ENCODE data around the gene PCBP3.
"Not testable (repeated sequence)": the region's sequence is repeated elsewhere in the genome, so short reads cannot be mapped to it uniquely, and the experiment has no call there.

The PCBP3 gene

DNA sequence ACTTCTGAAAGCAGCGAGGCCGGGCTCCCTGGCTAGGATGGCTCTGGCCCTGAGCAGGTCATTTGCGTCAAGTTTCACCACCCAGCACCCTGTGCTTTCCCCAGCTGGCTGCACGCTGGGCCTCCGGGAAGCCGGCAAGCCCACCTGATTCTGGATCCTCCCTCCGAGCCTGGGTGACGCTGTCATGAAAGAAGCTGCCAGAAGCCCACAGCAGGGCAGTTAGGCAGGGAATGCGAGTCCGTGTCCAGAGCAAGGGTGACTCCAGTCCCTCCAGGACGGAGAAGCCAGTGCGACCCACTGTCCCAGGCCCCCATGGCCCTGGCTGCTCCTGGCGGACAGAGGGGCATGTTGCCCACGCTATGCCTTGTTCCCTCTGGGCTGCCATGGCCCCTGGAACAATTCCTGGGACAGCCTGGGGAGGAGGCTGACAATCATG, 44.4 kb upstream of the PCBP3 start:
- H3K4me3 ChIP-seq (replicated peaks; ENCODE audit: low read depth, low read length) = no peak overlapping the region
- TF ChIP-seq, protein P1, sequence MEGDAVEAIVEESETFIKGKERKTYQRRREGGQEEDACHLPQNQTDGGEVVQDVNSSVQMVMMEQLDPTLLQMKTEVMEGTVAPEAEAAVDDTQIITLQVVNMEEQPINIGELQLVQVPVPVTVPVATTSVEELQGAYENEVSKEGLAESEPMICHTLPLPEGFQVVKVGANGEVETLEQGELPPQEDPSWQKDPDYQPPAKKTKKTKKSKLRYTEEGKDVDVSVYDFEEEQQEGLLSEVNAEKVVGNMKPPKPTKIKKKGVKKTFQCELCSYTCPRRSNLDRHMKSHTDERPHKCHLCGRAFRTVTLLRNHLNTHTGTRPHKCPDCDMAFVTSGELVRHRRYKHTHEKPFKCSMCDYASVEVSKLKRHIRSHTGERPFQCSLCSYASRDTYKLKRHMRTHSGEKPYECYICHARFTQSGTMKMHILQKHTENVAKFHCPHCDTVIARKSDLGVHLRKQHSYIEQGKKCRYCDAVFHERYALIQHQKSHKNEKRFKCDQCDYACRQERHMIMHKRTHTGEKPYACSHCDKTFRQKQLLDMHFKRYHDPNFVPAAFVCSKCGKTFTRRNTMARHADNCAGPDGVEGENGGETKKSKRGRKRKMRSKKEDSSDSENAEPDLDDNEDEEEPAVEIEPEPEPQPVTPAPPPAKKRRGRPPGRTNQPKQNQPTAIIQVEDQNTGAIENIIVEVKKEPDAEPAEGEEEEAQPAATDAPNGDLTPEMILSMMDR (IDR thresholded peaks at IDR 0.05; ENCODE audit: low read depth, low read length, missing control alignments) = no peak
- DNase-seq (ENCODE audit: extremely low read depth, low read depth) = no peak

DNA sequence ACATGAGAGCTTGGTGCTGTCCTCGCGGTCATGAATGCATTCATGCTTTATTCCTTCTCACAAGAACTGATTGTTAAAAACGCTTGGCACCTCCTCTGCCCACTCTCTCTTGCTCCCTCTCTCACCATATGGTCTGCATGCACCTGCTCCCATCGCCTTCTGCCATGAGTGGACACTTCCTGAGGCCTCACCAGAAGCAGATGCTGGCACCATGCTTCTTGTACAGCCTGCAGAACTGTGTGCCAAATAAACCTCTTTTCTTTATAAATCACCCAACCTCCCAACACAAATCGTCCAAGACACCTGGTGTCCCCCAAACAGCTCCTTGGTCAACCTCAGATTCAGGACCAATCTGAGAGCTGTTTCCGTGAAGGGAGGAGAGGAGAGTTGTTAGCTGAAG, 43.3 kb upstream of the PCBP3 start:
- TF ChIP-seq, protein P1 (IDR thresholded peaks at IDR 0.05; ENCODE audit: low read depth, low read length, missing control alignments) = no peak
- no peak for DNase-seq (ENCODE audit: extremely low read depth, low read depth)
- no peak overlapping the region for H3K4me3 ChIP-seq (replicated peaks; ENCODE audit: low read depth, low read length)

DNA sequence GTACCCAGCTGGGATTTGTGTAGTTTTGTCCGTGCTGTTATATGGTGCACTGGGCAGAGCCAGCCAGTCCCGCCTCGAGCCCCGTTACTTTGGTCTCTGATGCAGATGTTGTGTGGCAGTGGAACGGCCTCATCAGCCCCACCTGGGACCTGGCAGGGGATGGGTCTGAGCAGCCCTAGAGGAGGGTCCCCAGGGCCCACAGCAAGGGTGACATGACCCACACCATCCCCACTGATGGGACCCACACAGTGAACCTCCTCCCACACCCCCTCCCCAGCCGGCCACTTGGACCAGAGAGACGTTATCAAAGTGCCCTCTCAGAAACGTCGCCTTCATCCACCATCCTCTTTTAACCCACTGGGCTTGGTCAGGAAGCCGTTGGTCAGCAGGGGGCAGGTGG, 42.0 kb upstream of the PCBP3 start:
- TF ChIP-seq, protein P1 (IDR thresholded peaks at IDR 0.05; ENCODE audit: low read depth, low read length, missing control alignments) = no peak
- no peak overlapping the region for H3K4me3 ChIP-seq (replicated peaks; ENCODE audit: low read depth, low read length)
- no peak for DNase-seq (ENCODE audit: extremely low read depth, low read depth)

DNA sequence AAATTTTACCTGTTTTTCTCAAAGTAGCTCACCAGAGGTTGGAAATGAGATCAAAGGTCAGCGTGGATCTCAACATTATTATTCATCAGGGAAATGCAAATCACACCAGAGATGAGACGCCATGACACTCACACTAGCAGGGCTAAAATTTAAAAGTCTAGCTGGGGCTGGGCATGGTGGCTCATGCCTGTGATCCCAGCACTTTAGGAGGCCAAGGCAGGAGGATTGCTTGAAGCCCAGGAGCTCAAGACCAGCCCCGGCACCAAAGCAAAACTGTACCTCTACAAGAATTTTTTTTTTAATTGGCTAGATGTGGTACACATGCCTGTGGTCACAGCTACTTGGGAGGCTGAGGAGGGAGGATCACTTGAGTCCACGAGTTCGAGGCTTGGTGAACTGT, 41.4 kb upstream of the PCBP3 start:
- no peak for DNase-seq (ENCODE audit: extremely low read depth, low read depth)
- TF ChIP-seq, protein P1 (IDR thresholded peaks at IDR 0.05; ENCODE audit: low read depth, low read length, missing control alignments) = no peak
- H3K4me3 ChIP-seq (replicated peaks; ENCODE audit: low read depth, low read length) = no peak overlapping the region

DNA sequence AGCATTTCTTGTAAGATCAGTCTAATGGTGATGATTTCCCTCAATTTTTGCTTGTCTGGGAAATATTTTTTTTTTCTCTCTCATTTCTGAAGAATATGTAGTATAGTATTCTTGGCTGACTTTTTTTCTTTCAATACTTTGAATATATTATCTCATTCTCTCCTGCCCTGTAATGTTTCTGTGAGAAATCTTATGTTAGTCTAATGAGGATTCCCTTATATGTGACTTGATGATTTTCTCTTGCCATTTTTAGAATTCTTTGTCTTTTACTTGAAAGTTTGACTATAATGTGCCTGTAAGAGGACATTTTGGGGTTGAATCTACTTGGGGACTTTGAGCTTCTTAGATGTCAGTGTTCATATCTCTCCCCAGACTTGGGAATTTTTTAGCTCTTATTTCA, 40.0 kb upstream of the PCBP3 start:
- no peak overlapping the region for H3K4me3 ChIP-seq (replicated peaks; ENCODE audit: low read depth, low read length)
- DNase-seq (ENCODE audit: extremely low read depth, low read depth) = no peak
- TF ChIP-seq, protein P1 (IDR thresholded peaks at IDR 0.05; ENCODE audit: low read depth, low read length, missing control alignments) = no peak

DNA sequence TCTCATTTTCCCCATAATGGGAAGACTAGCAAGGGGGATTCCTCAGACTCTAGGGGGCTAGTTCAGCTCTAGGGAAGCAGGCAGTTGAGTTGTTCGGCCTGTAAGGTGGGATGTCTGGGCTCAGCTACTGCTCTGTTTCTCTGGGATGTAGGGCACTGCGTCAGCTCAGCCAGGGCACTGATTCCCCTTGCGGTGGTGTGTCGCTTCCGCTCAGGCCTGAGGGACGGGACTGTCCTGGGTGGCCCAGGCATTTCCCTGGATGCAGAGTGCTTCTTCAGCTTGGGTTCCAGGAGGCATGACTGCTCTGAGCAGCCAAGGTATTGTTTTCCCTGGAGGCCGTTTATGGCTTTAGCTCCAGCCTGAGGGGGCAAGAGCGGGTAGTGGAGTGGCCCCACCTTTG, 38.8 kb upstream of the PCBP3 start:
- DNase-seq (ENCODE audit: extremely low read depth, low read depth); H3K4me3 ChIP-seq (replicated peaks; ENCODE audit: low read depth, low read length): not testable (repeated sequence)

DNA sequence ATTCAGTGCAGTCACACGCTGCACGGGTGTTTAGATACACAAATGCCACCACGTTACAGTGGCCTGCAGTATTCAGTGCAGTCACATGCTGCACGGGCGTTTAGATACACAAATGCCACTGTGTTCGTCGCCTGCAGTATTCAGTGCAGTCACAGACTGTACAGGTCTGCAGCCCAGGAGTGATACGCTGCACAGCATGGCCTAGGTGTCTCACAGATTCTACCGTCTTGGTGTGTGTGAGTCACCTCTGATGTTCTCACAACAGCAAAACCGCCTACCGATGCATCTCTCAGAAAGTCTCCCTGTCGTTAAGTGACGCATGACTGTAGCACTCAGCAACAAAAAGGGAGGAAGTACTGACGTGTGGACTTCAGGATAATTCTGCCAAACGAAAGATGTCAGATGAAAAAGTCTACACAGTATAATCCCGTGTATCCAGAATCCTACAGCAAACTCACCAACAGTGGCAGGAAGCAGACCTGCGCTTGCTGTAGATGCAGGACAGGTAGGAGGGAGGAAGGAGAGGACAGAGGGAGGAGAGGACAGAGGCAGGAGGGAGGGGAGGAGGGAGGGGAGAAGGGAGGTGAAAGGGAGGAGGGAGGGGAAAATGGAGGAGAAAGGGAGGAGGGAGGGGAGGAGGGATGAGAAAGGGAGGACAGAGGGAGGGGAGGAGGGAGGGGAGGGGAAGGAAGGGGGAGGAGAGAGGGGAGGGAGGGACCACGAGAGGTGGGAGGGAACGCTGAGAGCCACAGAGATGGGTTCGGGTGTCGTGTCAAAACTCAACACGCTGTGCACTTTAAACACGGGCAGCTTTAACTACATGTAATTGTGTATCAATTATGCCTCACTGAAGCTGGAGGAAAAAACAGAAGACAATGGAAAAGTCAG, 36.3 kb upstream of the PCBP3 start:
- no peak overlapping the region for H3K4me3 ChIP-seq (replicated peaks; ENCODE audit: low read depth, low read length)
- TF ChIP-seq, protein P1 (IDR thresholded peaks at IDR 0.05; ENCODE audit: low read depth, low read length, missing control alignments) = no peak
- DNase-seq (ENCODE audit: extremely low read depth, low read depth) = no peak

All from HFF-Myc (cell line).